Measurements from ENCODE around the gene DEXI. TPM values are rescaled to one million over a fixed set of nuclear protein-coding genes. Genes with fewer than 3 reads are reported as not detected.

Gene DEXI
- total and polyA plus RNA-seq, 9 of the 15 experiments (the other 6 are each of a cell fraction or from before 2014, with no cell fraction given): 2.9 to 40.1 (median 22.0) TPM

- no peak overlapping the region for H3K4me2 ChIP-seq (ENCODE audit: insufficient read depth, low read length)
- H3K36me3 ChIP-seq (ENCODE audit: control insufficient read depth, insufficient read depth, low read length): peaks cover 48% of the 10 kb centered on the region
- TF ChIP-seq CTCF (IDR thresholded peaks at IDR 0.05 in 2 of 3, conservative IDR thresholded peaks at IDR 0.05 in 1 of 3; ENCODE audit: insufficient read depth in 2 of 3, low read depth in 1 of 3, low read length in 3 of 3) (no peak), MTA2 (IDR thresholded peaks at IDR 0.05; ENCODE audit: low read depth) (no peak), SOX6 (IDR thresholded peaks at IDR 0.05) (no peak), ZNF121 (CRISPR knock-in tag; conservative IDR thresholded peaks at IDR 0.05) (no peak), E2F3 (CRISPR knock-in tag; IDR thresholded peaks at IDR 0.05) (no peak), HNRNPUL1 (IDR thresholded peaks at IDR 0.05; ENCODE audit: low read length) (no peak), ZNF232 (CRISPR knock-in tag; IDR thresholded peaks at IDR 0.05) (no peak), MBD1 (CRISPR knock-in tag; IDR thresholded peaks at IDR 0.05) (no peak), NFATC3 (IDR thresholded peaks at IDR 0.05) (no peak), TEAD2 (tag; IDR thresholded peaks at IDR 0.05) (no peak), ZNF217 (CRISPR knock-in tag; IDR thresholded peaks at IDR 0.05) (no peak), ZKSCAN3 (CRISPR knock-in tag; IDR thresholded peaks at IDR 0.05) (no peak), MIER1 (IDR thresholded peaks at IDR 0.05; ENCODE audit: low read depth) (no peak), XRCC5 (IDR thresholded peaks at IDR 0.05; ENCODE audit: low read depth, low read length) (no peak), RBM15 (IDR thresholded peaks at IDR 0.05; ENCODE audit: insufficient read depth, low read length) (no peak)
- peaks cover 12% of the 10 kb centered on the region; the same call in 1 of the 3 replicates for H3K79me2 ChIP-seq (ENCODE audit: control insufficient read depth, insufficient read depth, low read length)
- ChIA-PET CTCF (ENCODE audit: low intra/inter-chr PET ratio) (no interaction called here), POLR2A (no interaction called here)
- H3K27me3 ChIP-seq (ENCODE audit: control insufficient read depth in 2 of 2, insufficient read depth in 2 of 2, low read length in 2 of 2): no peaks in the 10 kb centered on the region
- no peaks in the 10 kb centered on the region for H3K9me3 ChIP-seq (replicated peaks; ENCODE audit: control insufficient read depth, insufficient read depth, low read depth, low read length)
- no peaks in the 10 kb centered on the region for H3K9me1 ChIP-seq (ENCODE audit: control insufficient read depth, insufficient read depth, low read length)
- WGBS (ENCODE audit: insufficient coverage, low coverage, missing lambda C conversion rate): 78% methylated on average over 7 of the region's 7 CpGs
- DNase-seq (ENCODE audit: extremely low read depth in 1 of 4, low spot score in 3 of 4): no peak
- H3K4me3 ChIP-seq: no peak overlapping the region
- in situ Hi-C loops (cut with MboI) (loop anchor here (10.0 kb wide), 1 partner anchor 676 kb away; no protein-coding TSS in a partner anchor), intact Hi-C loops (cut with micrococcal nuclease) (no loop called here)
- H3K9ac ChIP-seq (ENCODE audit: insufficient read depth in 1 of 2, low read depth in 2 of 2, low read length in 2 of 2): no peak overlapping the region
- peaks cover 0 to 6% of the 10 kb centered on the region in 2 experiments; a peak in 2 of 5 replicates for H3K4me1 ChIP-seq (replicated peaks in 1 of 2; ENCODE audit: control insufficient read depth in 2 of 2, insufficient read depth in 2 of 2, low read length in 2 of 2)
- ATAC-seq: no peak
- peaks cover 25% of the 10 kb centered on the region for H4K20me1 ChIP-seq (replicated peaks; ENCODE audit: control insufficient read depth, insufficient read depth, low read length)
- FAIRE-seq: no peak
- BruUV-seq (replicated peaks): no TSS peak
- no peak overlapping the region for H2AFZ ChIP-seq (ENCODE audit: low read depth, low read length)
- H3K27ac ChIP-seq (ENCODE audit: extremely low read depth, low read depth, low read length): no peak overlapping the region
These were observed 11.1 kb downstream of the DEXI start for GRCh38 chr16:10931134-10931533.

All from K562 (cell line).